PC-3 (cell line): ENCODE data around the gene GADD45G.

Experiments
- CTCF ChIP-seq: fragments of 300-600 bp; sonication (generic); conservative IDR thresholded peaks from 2 replicates; pipeline ENCODE4 v1.5.1; 2017; ENCODE audit warnings: antibody characterized with exemption, low read depth, mild to moderate bottlenecking, low read length
- EZH2 ChIP-seq: fragments of 300-600 bp; sonication (generic); IDR thresholded peaks from one replicate; pipeline ENCODE4 v1.6.1; 2017; ENCODE audit warnings: antibody characterized with exemption, mild to moderate bottlenecking, low read length; ENCODE audit not compliant: unreplicated experiment

- TF ChIP-seq CTCF (no peak), EZH2 (no peak)
Observed at GRCh38 chr9:89577363-89577762, 27.4 kb upstream of the GADD45G start.
